ENCODE results near the gene CAPN8.

The CAPN8 gene

GRCh38 chr1:223631956-223632355, 33.5 kb downstream of the CAPN8 start:
- H3K36me3 ChIP-seq (ENCODE audit: control insufficient read depth in 2 of 2, insufficient read depth in 2 of 2, low read length in 2 of 2), result no peaks in the 10 kb centered on the region
- peaks cover 0 to 9% of the 10 kb centered on the region in 2 donors for H3K9me3 ChIP-seq (ENCODE audit: control insufficient read depth in 2 of 2, low read length in 2 of 2)
- H3K4me1 ChIP-seq (ENCODE audit: control insufficient read depth, insufficient read depth, low read length), result no peaks in the 10 kb centered on the region
- peaks cover 0 to 8% of the 10 kb centered on the region in 2 donors for H3K27me3 ChIP-seq (ENCODE audit: control insufficient read depth in 1 of 2, insufficient read depth in 2 of 2, low read length in 2 of 2)
- no peak overlapping the region for H3K4me3 ChIP-seq (ENCODE audit: low read length in 2 of 2)
- H3K9ac ChIP-seq (ENCODE audit: low read length in 2 of 2), result no peak overlapping the region
- H3K27ac ChIP-seq (ENCODE audit: low read length), result no peak overlapping the region

- Histone ChIP-seq H3K9me3 (ENCODE audit: control insufficient read depth in 2 of 2, low read length in 2 of 2) (peaks cover 0 to 9% of the 10 kb centered on the region in 2 donors), H3K27ac (ENCODE audit: low read length) (no peak overlapping the region), H3K27me3 (ENCODE audit: control insufficient read depth in 1 of 2, insufficient read depth in 2 of 2, low read length in 2 of 2) (peaks cover 0 to 8% of the 10 kb centered on the region in 2 donors), H3K4me3 (ENCODE audit: low read length in 2 of 2) (no peak overlapping the region), H3K36me3 (ENCODE audit: control insufficient read depth in 2 of 2, insufficient read depth in 2 of 2, low read length in 2 of 2) (no peaks in the 10 kb centered on the region), H3K4me1 (ENCODE audit: control insufficient read depth, insufficient read depth, low read length) (no peaks in the 10 kb centered on the region), H3K9ac (ENCODE audit: low read length in 2 of 2) (no peak overlapping the region)
Measured at GRCh38 chr1:223631473-223631872, 34.0 kb downstream of the CAPN8 start.

- Histone ChIP-seq H3K36me3 (ENCODE audit: control insufficient read depth in 2 of 2, insufficient read depth in 2 of 2, low read length in 2 of 2) (no peaks in the 10 kb centered on the region), H3K27ac (ENCODE audit: low read length) (no peak overlapping the region), H3K9ac (ENCODE audit: low read length in 2 of 2) (no peak overlapping the region), H3K4me3 (ENCODE audit: low read length in 2 of 2) (no peak overlapping the region), H3K9me3 (ENCODE audit: control insufficient read depth in 2 of 2, low read length in 2 of 2) (peaks cover 0 to 2% of the 10 kb centered on the region in 2 donors), H3K27me3 (ENCODE audit: control insufficient read depth in 1 of 2, insufficient read depth in 2 of 2, low read length in 2 of 2) (peaks cover 0 to 8% of the 10 kb centered on the region in 2 donors), H3K4me1 (ENCODE audit: control insufficient read depth, insufficient read depth, low read length) (no peaks in the 10 kb centered on the region)
Measured at GRCh38 chr1:223629126-223629457, 36.4 kb downstream of the CAPN8 start.

- peaks cover 0 to 6% of the 10 kb centered on the region in 2 donors for H3K27me3 ChIP-seq (ENCODE audit: control insufficient read depth in 1 of 2, insufficient read depth in 2 of 2, low read length in 2 of 2)
- no peak overlapping the region for H3K9ac ChIP-seq (ENCODE audit: low read length in 2 of 2)
- no peaks in the 10 kb centered on the region for H3K36me3 ChIP-seq (ENCODE audit: control insufficient read depth in 2 of 2, insufficient read depth in 2 of 2, low read length in 2 of 2)
- no peaks in the 10 kb centered on the region for H3K9me3 ChIP-seq (ENCODE audit: control insufficient read depth in 2 of 2, low read length in 2 of 2)
- H3K4me1 ChIP-seq (ENCODE audit: control insufficient read depth, insufficient read depth, low read length), result no peaks in the 10 kb centered on the region
- H3K27ac ChIP-seq (ENCODE audit: low read length), result no peak overlapping the region
- no peak overlapping the region for H3K4me3 ChIP-seq (ENCODE audit: low read length in 2 of 2)
Measured at GRCh38 chr1:223628233-223629125, 37.0 kb downstream of the CAPN8 start.

- H3K9ac ChIP-seq (ENCODE audit: low read length in 2 of 2), result no peak overlapping the region
- no peaks in the 10 kb centered on the region for H3K27me3 ChIP-seq (ENCODE audit: control insufficient read depth in 1 of 2, insufficient read depth in 2 of 2, low read length in 2 of 2)
- H3K9me3 ChIP-seq (ENCODE audit: control insufficient read depth in 2 of 2, low read length in 2 of 2), result no peaks in the 10 kb centered on the region
- no peaks in the 10 kb centered on the region for H3K36me3 ChIP-seq (ENCODE audit: control insufficient read depth in 2 of 2, insufficient read depth in 2 of 2, low read length in 2 of 2)
- no peak overlapping the region for H3K4me3 ChIP-seq (ENCODE audit: low read length in 2 of 2)
- H3K4me1 ChIP-seq (ENCODE audit: control insufficient read depth, insufficient read depth, low read length), result no peaks in the 10 kb centered on the region
- H3K27ac ChIP-seq (ENCODE audit: low read length), result no peak overlapping the region
Measured at GRCh38 chr1:223622132-223622842, 43.2 kb downstream of the CAPN8 start.

- Histone ChIP-seq H3K9me3 (ENCODE audit: control insufficient read depth in 2 of 2, low read length in 2 of 2) (no peaks in the 10 kb centered on the region), H3K36me3 (ENCODE audit: control insufficient read depth in 2 of 2, insufficient read depth in 2 of 2, low read length in 2 of 2) (no peaks in the 10 kb centered on the region), H3K4me1 (ENCODE audit: control insufficient read depth, insufficient read depth, low read length) (no peaks in the 10 kb centered on the region), H3K27me3 (ENCODE audit: control insufficient read depth in 1 of 2, insufficient read depth in 2 of 2, low read length in 2 of 2) (no peaks in the 10 kb centered on the region), H3K27ac (ENCODE audit: low read length) (no peak overlapping the region), H3K9ac (ENCODE audit: low read length in 2 of 2) (no peak overlapping the region), H3K4me3 (ENCODE audit: low read length in 2 of 2) (no peak overlapping the region)
Measured at GRCh38 chr1:223621312-223621734, 44.2 kb downstream of the CAPN8 start.

GRCh38 chr1:223620297-223620897, 45.1 kb downstream of the CAPN8 start:
- Histone ChIP-seq H3K4me1 (ENCODE audit: control insufficient read depth, insufficient read depth, low read length) (no peaks in the 10 kb centered on the region), H3K9ac (ENCODE audit: low read length in 2 of 2) (no peak overlapping the region), H3K27me3 (ENCODE audit: control insufficient read depth in 1 of 2, insufficient read depth in 2 of 2, low read length in 2 of 2) (no peaks in the 10 kb centered on the region), H3K4me3 (ENCODE audit: low read length in 2 of 2) (no peak overlapping the region), H3K27ac (ENCODE audit: low read length) (no peak overlapping the region), H3K9me3 (ENCODE audit: control insufficient read depth in 2 of 2, low read length in 2 of 2) (no peaks in the 10 kb centered on the region), H3K36me3 (ENCODE audit: control insufficient read depth in 2 of 2, insufficient read depth in 2 of 2, low read length in 2 of 2) (no peaks in the 10 kb centered on the region)

- no peak overlapping the region for H3K27ac ChIP-seq (ENCODE audit: low read length)
- H3K9ac ChIP-seq (ENCODE audit: low read length in 2 of 2), result no peak overlapping the region
- H3K4me3 ChIP-seq (ENCODE audit: low read length in 2 of 2), result no peak overlapping the region
- no peaks in the 10 kb centered on the region for H3K4me1 ChIP-seq (ENCODE audit: control insufficient read depth, insufficient read depth, low read length)
- H3K9me3 ChIP-seq (ENCODE audit: control insufficient read depth in 2 of 2, low read length in 2 of 2), result no peaks in the 10 kb centered on the region
- H3K36me3 ChIP-seq (ENCODE audit: control insufficient read depth in 2 of 2, insufficient read depth in 2 of 2, low read length in 2 of 2), result no peaks in the 10 kb centered on the region
- no peaks in the 10 kb centered on the region for H3K27me3 ChIP-seq (ENCODE audit: control insufficient read depth in 1 of 2, insufficient read depth in 2 of 2, low read length in 2 of 2)
Measured at GRCh38 chr1:223618680-223619079, 46.8 kb downstream of the CAPN8 start.

GRCh38 chr1:223617323-223618070, 48.0 kb downstream of the CAPN8 start:
- no peak overlapping the region for H3K27ac ChIP-seq (ENCODE audit: low read length)
- H3K4me1 ChIP-seq (ENCODE audit: control insufficient read depth, insufficient read depth, low read length), result no peaks in the 10 kb centered on the region
- H3K9ac ChIP-seq (ENCODE audit: low read length in 2 of 2), result no peak overlapping the region
- no peaks in the 10 kb centered on the region for H3K9me3 ChIP-seq (ENCODE audit: control insufficient read depth in 2 of 2, low read length in 2 of 2)
- H3K27me3 ChIP-seq (ENCODE audit: control insufficient read depth in 1 of 2, insufficient read depth in 2 of 2, low read length in 2 of 2), result no peaks in the 10 kb centered on the region
- no peaks in the 10 kb centered on the region for H3K36me3 ChIP-seq (ENCODE audit: control insufficient read depth in 2 of 2, insufficient read depth in 2 of 2, low read length in 2 of 2)
- no peak overlapping the region for H3K4me3 ChIP-seq (ENCODE audit: low read length in 2 of 2)

- Histone ChIP-seq H3K36me3 (ENCODE audit: control insufficient read depth in 2 of 2, insufficient read depth in 2 of 2, low read length in 2 of 2) (no peaks in the 10 kb centered on the region), H3K27me3 (ENCODE audit: control insufficient read depth in 1 of 2, insufficient read depth in 2 of 2, low read length in 2 of 2) (no peaks in the 10 kb centered on the region), H3K27ac (ENCODE audit: low read length) (no peak overlapping the region), H3K9ac (ENCODE audit: low read length in 2 of 2) (no peak overlapping the region), H3K9me3 (ENCODE audit: control insufficient read depth in 2 of 2, low read length in 2 of 2) (no peaks in the 10 kb centered on the region), H3K4me1 (ENCODE audit: control insufficient read depth, insufficient read depth, low read length) (no peaks in the 10 kb centered on the region), H3K4me3 (ENCODE audit: low read length in 2 of 2) (no peak overlapping the region)
Measured at GRCh38 chr1:223616586-223616985, 48.9 kb downstream of the CAPN8 start.

Data from stomach smooth muscle (tissue), 2 donors.